HCT116 (cell line): Measurements from ENCODE around the gene SLK. TPM values are rescaled to one million over a fixed set of nuclear protein-coding genes. Genes with fewer than 3 reads are reported as not detected.
A peak's percentile ranks its signal among the peaks of the same experiment; 100 is the strongest.

Experiments
- ATAC-seq: fragments of 200-7000 bp; cut with Tn5 transposase; 2 replicates; pipeline ENCODE4 v1.9.1; 2020; ENCODE audit warnings: mild to moderate bottlenecking, moderate library complexity
- BruUV-seq: library from RNA; stranded (reverse); fragments of 400-500 nt; replicated peaks from 2 replicates; lab custom pipeline; 2021; lab: Mats Ljungman, UMichigan
- CTCF ChIA-PET: fragments of 300-600 bp; sonication (Branson Sonifier 250); formaldehyde crosslinking; loops from one replicate; lab custom pipeline; 2021; ENCODE audit warnings: antibody characterized with exemption; lab: Charles Lee
- POLR2A ChIA-PET: fragments of 300-600, 350-600 bp; sonication (Branson Sonifier 250); formaldehyde crosslinking; loops from one replicate; lab custom pipeline; 2021; ENCODE audit warnings: antibody characterized with exemption; lab: Charles Lee
- RAD21 ChIA-PET, 2 experiments: fragments of 300-600 bp; sonication (Branson Sonifier 250); formaldehyde crosslinking; loops; one replicate each; lab custom pipeline; 2023; ENCODE audit warnings: low total read pairs in 2 of 2; ENCODE audit not compliant: uncharacterized antibody in 2 of 2, unreplicated experiment in 2 of 2, low non-redundant PET in 1 of 2; lab: Charles Lee
- DNase-seq: peaks from one replicate; pipeline ENCODE4 v3.0.0-alpha.2; 2010; ENCODE audit warnings: low read depth, low spot score
- H2AFZ ChIP-seq: fragments of 200-600 bp; shearing (Covaris generic), sonication (generic); 2 replicates; pipeline ENCODE4 v1.6.1; 2017; ENCODE audit warnings: low read depth, mixed run types, mixed read lengths, antibody characterized with exemption, low read length; ENCODE audit not compliant: poor library complexity, severe bottlenecking
- H3K27ac ChIP-seq: 2 replicates; pipeline ENCODE4 v1.5.1; 2012; ENCODE audit warnings: low read depth, low read length
- H3K27me3 ChIP-seq: fragments of 200-600 bp; sonication (generic); 2 replicates; pipeline ENCODE4 v1.6.1; 2016; ENCODE audit warnings: mixed run types, low read length, mixed read lengths; ENCODE audit not compliant: insufficient read depth
- H3K36me3 ChIP-seq, 2 experiments: fragments of 200-500 bp in 1 of 2; fragments of 200-600 bp in 1 of 2; sonication (Bioruptor generic) in 1 of 2; sonication (generic) in 1 of 2; 2 replicates each; pipeline versions ENCODE4 v1.5.1 to v1.6.1; 2014 to 2016; ENCODE audit warnings: low read length in 2 of 2, inconsistent platforms in 1 of 2, mixed read lengths in 1 of 2, mixed run types in 1 of 2; ENCODE audit not compliant: insufficient read depth in 2 of 2, control insufficient read depth in 1 of 2
- H3K4me1 ChIP-seq, 2 experiments: fragments of 200-600 bp in 1 of 2; sonication (generic) in 1 of 2; 2 replicates each; pipeline versions ENCODE4 v1.5.1 to v1.6.1; 2012 to 2017; ENCODE audit warnings: low read length in 2 of 2, inconsistent platforms in 1 of 2, mild to moderate bottlenecking in 1 of 2, mixed read lengths in 1 of 2, mixed run types in 1 of 2, moderate library complexity in 1 of 2; ENCODE audit not compliant: insufficient read depth in 2 of 2, control insufficient read depth in 1 of 2
- H3K4me2 ChIP-seq: fragments of 200-600 bp; sonication (generic); 2 replicates; pipeline ENCODE4 v1.6.1; 2017; ENCODE audit warnings: mixed run types, low read length, mixed read lengths
- H3K4me3 ChIP-seq, 2 experiments: fragments of 200-600 bp in 1 of 2; sonication (generic) in 1 of 2; replicated peaks in 1 of 2; 2 replicates each; pipeline ENCODE4 v1.5.1; 2011 to 2016; ENCODE audit warnings: low read length in 2 of 2, control low read depth in 1 of 2, low read depth in 1 of 2, mild to moderate bottlenecking in 1 of 2, mixed read lengths in 1 of 2, mixed run types in 1 of 2
- H3K79me2 ChIP-seq: fragments of 200-600 bp; sonication (generic); 2 replicates; pipeline ENCODE4 v1.6.1; 2017; ENCODE audit warnings: mild to moderate bottlenecking, mixed run types, low read length, moderate library complexity, mixed read lengths; ENCODE audit not compliant: insufficient read depth
- H3K9ac ChIP-seq: fragments of 200-600 bp; sonication (generic); 2 replicates; pipeline ENCODE4 v1.6.1; 2016; ENCODE audit warnings: low read length, mixed read lengths
- H3K9me2 ChIP-seq: fragments of 200-600 bp; sonication (generic), shearing (Covaris generic); 2 replicates; pipeline ENCODE4 v1.6.1; 2017; ENCODE audit warnings: mixed run types, mild to moderate bottlenecking, moderate library complexity; ENCODE audit not compliant: insufficient read depth
- H3K9me3 ChIP-seq, 2 experiments: fragments of 200-500 bp in 1 of 2; fragments of 200-600 bp in 1 of 2; sonication (Bioruptor generic) in 1 of 2; sonication (generic) in 1 of 2; 2 replicates each; pipeline ENCODE4 v1.6.1; 2014 to 2017; ENCODE audit warnings: low read length in 2 of 2, mixed read lengths in 2 of 2, inconsistent platforms in 1 of 2, low read depth in 1 of 2, mild to moderate bottlenecking in 1 of 2, mixed run types in 1 of 2, moderate library complexity in 1 of 2; ENCODE audit not compliant: control insufficient read depth in 1 of 2, insufficient read depth in 1 of 2
- H4K20me1 ChIP-seq: fragments of 200-600 bp; sonication (generic), shearing (Covaris generic); 2 replicates; pipeline ENCODE4 v1.6.1; 2017; ENCODE audit warnings: mixed run types, mild to moderate bottlenecking, moderate library complexity; ENCODE audit not compliant: insufficient read depth
- POLR2AphosphoS5 ChIP-seq: IDR thresholded peaks from 2 replicates; pipeline ENCODE4 v1.6.1; 2011; ENCODE audit warnings: mild to moderate bottlenecking, low read depth, low read length, moderate library complexity
- SRF ChIP-seq: IDR thresholded peaks from 2 replicates; pipeline ENCODE4 v1.6.1; 2012; ENCODE audit warnings: low read depth
- YY1 ChIP-seq: IDR thresholded peaks from 2 replicates; pipeline ENCODE4 v1.6.1; 2011; ENCODE audit warnings: low read length, low read depth, moderate library complexity, mild to moderate bottlenecking; ENCODE audit not compliant: insufficient replicate concordance; ENCODE audit errors: extremely low read depth
- intact Hi-C: fragments of 100-400 bp; cut with micrococcal nuclease; formaldehyde crosslinking; loops from 2 replicates; pipeline ENCODE4 v1.10.0; 2022
- total RNA-seq: library from RNA; stranded (reverse); gene quantifications from one replicate; pipeline ENCODE4 v1.2.1, GENCODE V29; 2021; ENCODE audit not compliant: unreplicated experiment
- TF ChIP-seq, protein P1 (sequence below): IDR thresholded peaks from 2 replicates; pipeline ENCODE4 v1.6.1; 2012

SLK gene
- total RNA-seq, 1 experiment from 2014 or later = 44.2 TPM

- Histone ChIP-seq H3K4me2 (no peak overlapping the region), H2AFZ (no peak overlapping the region), H3K9me3 (no peaks in the 10 kb centered on the region), H3K9me2 (no peaks in the 10 kb centered on the region), H3K4me3 (no peak overlapping the region), H3K9ac (no peak overlapping the region)
- ChIA-PET RAD21 (no interaction called here), CTCF (no interaction called here)
- BruUV-seq = no TSS peak
- no peak for DNase-seq
- TF ChIP-seq, protein P1, sequence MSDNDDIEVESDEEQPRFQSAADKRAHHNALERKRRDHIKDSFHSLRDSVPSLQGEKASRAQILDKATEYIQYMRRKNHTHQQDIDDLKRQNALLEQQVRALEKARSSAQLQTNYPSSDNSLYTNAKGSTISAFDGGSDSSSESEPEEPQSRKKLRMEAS = 0 out of 2 replicates have a peak, but pooled peaks have one; percentile 23
- no peak for TF ChIP-seq SRF
- TF ChIP-seq, all 23 proteins: peak for 1
- intact Hi-C loops = loop anchor here (2.0 kb wide), 1 partner anchor 147 kb away; no protein-coding TSS in a partner anchor
- Histone ChIP-seq H3K27me3 (no peaks in the 10 kb centered on the region), H3K27ac (no peak overlapping the region), H3K79me2 (no peaks in the 10 kb centered on the region), H4K20me1 (no peaks in the 10 kb centered on the region), H3K36me3 (peaks cover 6 to 17% of the 10 kb centered on the region in 2 experiments; a peak in 2 of 4 replicates), H3K4me1 (no peaks in the 10 kb centered on the region)
- ATAC-seq = no peak; the same call in 1 of the 2 replicates
- POLR2A ChIA-PET = no interaction called here
Observed at GRCh38 chr10:104035194-104036068, 68.5 kb downstream of the SLK start.

DNA sequence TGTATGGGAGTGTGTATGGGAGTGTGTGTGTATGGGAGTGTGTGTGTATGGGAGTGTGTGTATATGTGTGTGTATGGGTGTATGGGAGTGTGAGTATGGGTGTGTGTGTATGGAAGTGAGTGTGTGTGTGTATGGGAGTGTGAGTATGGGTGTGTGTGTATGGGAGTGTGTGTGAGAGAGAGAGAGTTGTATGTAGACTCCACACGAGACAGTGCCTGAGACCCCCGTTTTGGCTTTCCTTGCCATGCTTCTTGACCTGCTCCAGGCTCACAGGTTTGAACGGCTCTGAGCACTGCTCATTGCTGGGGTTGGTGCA is 69.1 kb downstream of the SLK start:
- Histone ChIP-seq H3K27ac (no peak overlapping the region), H3K79me2 (no peaks in the 10 kb centered on the region), H3K4me1 (no peaks in the 10 kb centered on the region), H3K4me2 (no peak overlapping the region), H3K36me3 (peaks cover 6 to 17% of the 10 kb centered on the region in 2 experiments; a peak in 2 of 4 replicates), H3K9ac (no peak overlapping the region), H3K9me2 (no peaks in the 10 kb centered on the region), H3K4me3 (no peak overlapping the region), H2AFZ (no peak overlapping the region), H4K20me1 (no peaks in the 10 kb centered on the region), H3K9me3 (no peaks in the 10 kb centered on the region), H3K27me3 (no peaks in the 10 kb centered on the region)
- DNase-seq (no peak), ATAC-seq (peak; percentile 5; the same call in 1 of the 2 replicates)
- POLR2A ChIA-PET = no interaction called here
- RAD21 ChIA-PET = no interaction called here
- no TSS peak for BruUV-seq
- CTCF ChIA-PET = no interaction called here
- TF ChIP-seq POLR2AphosphoS5 (0 out of 2 replicates have a peak, but pooled peaks have one; percentile 24), YY1 (no peak)
- intact Hi-C loops = loop anchor here (2.0 kb wide), 1 partner anchor 147 kb away; no protein-coding TSS in a partner anchor
